Activated CD4-positive, alpha-beta T cell treated with anti-CD3 and anti-CD28 coated beads, Interleukin-2, amount 50 U/mL, for 4 hours (primary cell): ENCODE data around the gene AP2A2.

Experiments used
- DNase-seq, 2 experiments: peaks; one replicate each; pipeline ENCODE4 v3.0.0-alpha.2; 2020

AP2A2 gene

DNA sequence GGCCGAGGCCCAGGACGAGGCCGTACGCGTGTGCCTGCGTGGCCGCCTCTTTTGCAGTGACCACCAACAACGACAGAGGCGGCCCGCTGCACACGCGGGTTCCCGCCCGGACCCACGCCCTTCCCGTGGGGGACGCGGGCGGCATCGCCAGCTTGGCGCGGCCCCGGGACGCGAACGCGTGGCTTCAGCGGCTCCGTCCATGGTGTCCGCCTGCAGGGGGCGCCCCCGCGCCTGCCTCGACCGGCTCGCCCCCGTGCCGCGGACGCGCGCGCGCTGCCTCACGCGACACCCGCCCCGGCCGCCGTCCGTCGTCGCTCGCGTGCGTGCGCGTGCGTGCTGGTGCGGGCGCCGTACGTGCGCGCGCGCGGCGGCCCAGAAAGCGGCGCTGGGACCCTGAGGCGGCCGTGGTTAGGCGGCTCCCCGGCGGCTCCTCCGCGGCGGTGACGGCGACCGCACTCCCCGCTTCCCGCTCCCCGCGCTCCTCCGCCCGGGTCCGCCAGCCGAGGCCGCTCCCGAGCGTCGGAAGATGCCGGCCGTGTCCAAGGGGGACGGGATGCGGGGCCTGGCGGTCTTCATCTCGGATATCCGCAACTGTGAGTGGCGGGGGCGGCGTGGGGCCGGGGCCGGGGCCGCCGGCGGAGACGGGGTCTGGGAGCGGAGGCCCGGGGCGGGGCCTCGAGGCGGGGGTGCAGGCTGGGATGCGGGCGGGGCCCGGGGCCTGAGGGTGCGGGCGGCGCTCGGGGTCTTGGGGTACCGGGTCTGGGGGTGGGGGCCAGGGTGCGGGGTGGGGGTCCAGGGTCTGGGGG is at the start of gene AP2A2:
TSS of gene AP2A2 (plus strand) at position 375 of the 806 bp plus-strand sequence. CDS start at position 527, 152 bp downstream.
- DNase-seq, result peak; percentile 84 to 86

GRCh38 chr11:876545-876944 is 49.1 kb upstream of the AP2A2 start:
- no peak for DNase-seq

DNA sequence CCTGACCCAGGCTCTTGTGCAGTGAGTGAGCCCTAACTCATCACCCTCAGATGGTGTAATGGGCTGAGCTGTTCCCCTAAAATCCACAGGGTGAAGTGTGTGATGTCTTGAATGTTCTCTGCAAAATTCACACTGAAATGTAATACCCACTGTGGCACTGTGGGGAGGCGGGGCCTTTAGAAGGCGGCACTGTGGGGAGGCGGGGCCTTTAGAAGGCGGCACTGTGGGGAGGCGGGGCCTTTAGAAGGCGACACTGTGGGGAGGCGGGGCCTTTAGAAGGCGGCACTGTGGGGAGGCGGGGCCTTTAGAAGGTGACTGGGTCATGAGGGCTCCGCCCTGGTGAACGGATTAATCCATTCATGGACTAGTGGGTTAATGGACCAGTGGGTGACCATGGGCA is 48.1 kb upstream of the AP2A2 start:
- DNase-seq, result no peak

GRCh38 chr11:880447-880846 is 45.2 kb upstream of the AP2A2 start:
- no peak for DNase-seq

- DNase-seq, result no peak
Measured at GRCh38 chr11:882596-882995, 43.1 kb upstream of the AP2A2 start.

DNA sequence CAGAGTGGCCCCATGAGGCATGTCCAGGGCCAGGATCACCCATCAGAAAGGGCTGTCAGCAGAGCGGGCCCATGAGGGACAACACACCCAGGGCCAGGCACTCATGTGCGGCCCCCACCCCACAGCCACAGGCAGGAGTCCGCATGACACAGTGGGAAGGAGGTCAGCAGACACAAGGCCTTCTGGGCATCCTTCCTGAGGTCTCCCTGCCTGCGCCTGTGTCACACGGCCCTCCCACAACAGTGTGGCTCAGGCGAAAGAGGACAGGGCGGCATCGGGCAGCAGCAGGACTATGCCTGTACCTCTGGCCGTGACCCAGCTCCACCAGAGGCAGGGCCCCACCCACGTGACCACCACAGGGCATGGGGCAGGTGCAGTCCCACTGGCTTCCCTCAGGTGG is 42.1 kb upstream of the AP2A2 start:
- no peak for DNase-seq

- no peak for DNase-seq
Measured at GRCh38 chr11:884578-885070, 41.0 kb upstream of the AP2A2 start.

- DNase-seq, result no peak
Measured at GRCh38 chr11:886568-886967, 39.1 kb upstream of the AP2A2 start.

DNA sequence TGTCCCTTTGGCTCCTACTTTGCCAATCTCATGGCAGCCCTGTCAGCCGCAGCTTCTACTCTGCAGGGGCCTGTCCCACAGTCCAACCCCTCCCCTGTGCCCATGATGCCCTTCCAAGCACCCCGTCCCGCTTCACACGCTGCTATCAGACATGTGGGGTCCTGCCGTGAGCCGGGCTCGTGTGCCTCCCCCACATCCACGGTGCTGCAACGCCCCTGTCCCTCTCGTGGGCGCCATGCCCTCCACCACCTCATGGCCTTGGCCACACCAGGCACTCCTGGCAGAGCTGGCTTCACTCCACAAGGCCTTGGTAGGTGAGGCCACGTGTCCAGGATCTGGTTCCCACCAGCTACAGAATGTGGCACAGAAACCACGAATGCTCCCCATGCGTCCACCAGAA is 38.1 kb upstream of the AP2A2 start:
- no peak for DNase-seq

- DNase-seq, result no peak
Measured at GRCh38 chr11:888310-889212, 37.1 kb upstream of the AP2A2 start.

DNA sequence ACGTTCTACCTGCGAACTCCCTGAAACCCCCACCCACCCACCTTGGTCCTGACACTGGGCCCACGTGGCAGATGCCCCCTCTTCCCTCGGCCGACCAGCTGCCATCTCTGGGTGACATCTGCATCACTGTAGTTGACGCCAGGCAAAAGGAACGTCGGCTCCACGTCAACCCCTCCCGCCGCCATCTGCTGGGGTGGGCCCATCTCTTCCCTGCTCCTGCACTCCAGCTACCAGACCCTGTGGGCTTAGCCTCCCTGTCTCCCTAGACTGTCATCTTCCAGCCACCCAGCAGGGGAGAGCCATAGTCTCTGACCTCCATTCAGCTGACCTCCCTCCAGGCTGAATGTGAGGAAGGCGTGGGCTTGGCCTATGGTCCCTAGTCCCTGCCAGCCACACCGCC is 36.4 kb upstream of the AP2A2 start:
- DNase-seq, result no peak

GRCh38 chr11:889687-890475 is 35.8 kb upstream of the AP2A2 start:
- no peak for DNase-seq

DNA sequence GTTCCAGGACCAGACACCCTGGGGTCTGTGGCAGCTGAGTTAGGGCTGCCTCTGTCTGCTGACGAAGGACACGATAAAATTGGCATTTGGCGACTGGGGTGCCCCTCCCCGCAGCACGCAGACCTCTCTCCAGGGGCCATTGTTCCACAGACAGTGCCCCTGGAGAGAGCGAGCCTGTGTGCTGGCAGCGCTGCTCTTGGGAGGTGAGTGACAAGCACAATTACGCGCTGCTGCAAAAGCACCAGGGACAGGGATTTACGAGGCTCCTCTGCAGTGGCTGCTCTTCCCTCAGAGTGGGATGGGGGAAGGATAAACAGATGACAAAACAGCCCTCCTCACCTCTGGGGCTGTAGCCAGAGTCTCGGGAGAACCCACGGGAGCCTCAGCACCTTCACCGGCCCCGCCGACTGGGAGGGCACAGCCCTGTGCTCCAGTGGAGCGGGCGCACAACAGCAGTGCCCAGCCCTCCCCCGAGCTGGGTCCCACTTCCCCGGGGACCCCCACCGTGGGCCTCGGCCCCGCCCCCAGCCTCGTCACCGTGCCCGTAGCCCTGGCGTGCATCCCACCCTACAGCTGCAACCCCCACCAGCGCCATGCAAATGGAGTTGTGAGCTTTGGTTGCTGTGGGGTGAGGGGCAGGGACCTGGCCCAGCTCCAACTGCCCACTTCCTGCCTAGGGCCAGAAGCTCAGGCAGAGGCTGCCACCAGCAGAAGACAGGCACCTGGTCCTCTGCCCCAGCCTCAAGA is 34.7 kb upstream of the AP2A2 start:
- no peak for DNase-seq

GRCh38 chr11:893008-893654 is 32.5 kb upstream of the AP2A2 start:
- DNase-seq, result no peak

- DNase-seq, result no peak
Measured at GRCh38 chr11:894575-895201, 31.0 kb upstream of the AP2A2 start.

- DNase-seq, result no peak
Measured at GRCh38 chr11:895331-896110, 30.1 kb upstream of the AP2A2 start.

DNA sequence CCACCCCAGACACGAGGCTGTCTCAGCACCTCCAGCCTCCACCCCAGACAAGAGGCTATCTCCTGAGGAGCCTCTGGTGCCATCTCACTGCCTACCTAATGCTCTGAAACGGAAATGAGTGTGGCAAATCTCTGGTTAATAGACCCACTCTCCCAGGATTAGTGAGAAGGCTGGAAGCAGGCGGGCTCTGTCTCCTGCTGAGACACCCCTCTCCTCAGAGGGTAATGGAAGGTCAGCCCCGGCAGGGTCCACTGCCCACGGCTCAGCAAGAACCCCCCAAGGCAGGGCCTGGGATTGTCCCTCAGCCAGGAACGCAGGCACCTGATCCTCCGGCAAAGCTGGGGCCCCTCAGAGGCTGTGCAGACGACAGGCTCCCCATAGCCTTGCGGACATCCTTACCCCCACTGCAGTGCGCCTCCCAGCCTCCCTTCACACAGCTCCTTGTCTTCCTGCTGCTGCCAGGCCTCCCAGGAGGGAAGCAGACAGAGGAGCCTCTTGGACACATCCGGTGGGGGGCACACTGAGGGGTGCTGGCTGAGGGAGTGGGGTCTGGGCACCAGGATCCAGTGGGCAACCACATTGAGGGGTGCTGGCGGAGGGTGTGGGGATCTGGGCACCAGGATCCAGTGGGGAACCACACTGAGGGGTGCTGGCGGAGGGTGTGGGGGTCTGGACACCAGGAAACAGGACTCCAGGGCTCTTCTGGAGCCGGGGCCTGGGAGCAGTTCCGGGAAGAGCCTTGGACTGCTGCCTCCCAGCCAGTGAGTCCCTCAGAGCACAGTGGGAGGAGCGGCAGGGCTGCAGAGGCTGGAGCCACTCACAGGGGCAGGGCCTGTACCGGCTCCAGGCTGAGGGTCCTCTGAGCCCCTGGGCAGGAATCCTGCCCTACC is 28.2 kb upstream of the AP2A2 start:
- no peak for DNase-seq

- DNase-seq, result no peak
Measured at GRCh38 chr11:898143-898511, 27.5 kb upstream of the AP2A2 start.

GRCh38 chr11:898540-899190 is 27.0 kb upstream of the AP2A2 start:
- DNase-seq, result no peak
